ENCODE results near the gene HARBI1. TPM values are rescaled to one million over a fixed set of nuclear protein-coding genes. Genes with fewer than 3 reads are reported as not detected.

HARBI1 gene
- total and polyA plus RNA-seq, 2 of the 4 experiments (the other 2 are of a cell fraction): 2.7 to 5.2 TPM

- in situ Hi-C loops (cut with MboI; ENCODE audit: low sequenced_read_pairs): no loop called here
- H3K4ac ChIP-seq (ENCODE audit: low read depth, low read length): no peak overlapping the region
- H4K8ac ChIP-seq (ENCODE audit: low read depth in 2 of 2, low read length in 2 of 2): no peak overlapping the region
- peaks cover 21% of the 10 kb centered on the region for H3K36me3 ChIP-seq (ENCODE audit: control insufficient read depth, insufficient read depth, low read length)
- ATAC-seq (ENCODE audit: low read depth) (no peak), DNase-seq (no peak)
- peaks cover 16 to 36% of the 10 kb centered on the region in 2 experiments for H3K79me1 ChIP-seq (ENCODE audit: low read depth in 1 of 2, low read length in 2 of 2)
- no peaks in the 10 kb centered on the region for H4K20me1 ChIP-seq (ENCODE audit: insufficient read depth, low read length)
- no peak overlapping the region for H3K14ac ChIP-seq (replicated peaks; ENCODE audit: low read depth, low read length)
- H3K4me2 ChIP-seq (ENCODE audit: low read depth, low read length): no peak overlapping the region
- no peak overlapping the region for H2BK20ac ChIP-seq (ENCODE audit: low read depth, low read length)
- no peaks in the 10 kb centered on the region for H3K9me1 ChIP-seq (ENCODE audit: insufficient read depth, low read length)
- no peak overlapping the region for H2BK15ac ChIP-seq (ENCODE audit: low read depth, low read length)
- H3K4me1 ChIP-seq (ENCODE audit: control insufficient read depth, insufficient read depth, low read length): no peaks in the 10 kb centered on the region
- H3K9ac ChIP-seq (ENCODE audit: low read depth, low read length): no peak overlapping the region
- no peaks in the 10 kb centered on the region for H3K9me3 ChIP-seq (ENCODE audit: control insufficient read depth, insufficient read depth, low read length)
- CTCF ChIA-PET: interaction anchor here (0.6 kb wide), 1 partner anchor 79 kb away, joined by 5 read pairs; no protein-coding TSS in a partner anchor
- no peak overlapping the region for H3K18ac ChIP-seq (ENCODE audit: low read depth, low read length)
- no peak overlapping the region for H2AK5ac ChIP-seq (ENCODE audit: low read depth, low read length)
- no peak overlapping the region for H2AFZ ChIP-seq (replicated peaks; ENCODE audit: low read length, poor library complexity)
- TF ChIP-seq MAZ (IDR thresholded peaks at IDR 0.05; ENCODE audit: borderline replicate concordance, low read depth, low read length) (no peak), RFX5 (IDR thresholded peaks at IDR 0.05; ENCODE audit: low read depth, low read length) (no peak), MXI1 (IDR thresholded peaks at IDR 0.05; ENCODE audit: borderline replicate concordance, low read depth, low read length) (no peak), FOS (IDR thresholded peaks at IDR 0.05; ENCODE audit: low read depth, low read length) (no peak), MAFK (IDR thresholded peaks at IDR 0.05; ENCODE audit: low read depth, low read length) (no peak), CEBPB (IDR thresholded peaks at IDR 0.05; ENCODE audit: low read depth, low read length) (no peak), BHLHE40 (IDR thresholded peaks at IDR 0.05; ENCODE audit: low read depth, low read length) (no peak), ELK1 (IDR thresholded peaks at IDR 0.05; ENCODE audit: borderline replicate concordance, low read depth, low read length) (no peak), RCOR1 (IDR thresholded peaks at IDR 0.05; ENCODE audit: insufficient replicate concordance, low read length) (no peak), NFE2L2 (IDR thresholded peaks at IDR 0.05; ENCODE audit: low read depth, low read length) (no peak), POLR2A (IDR thresholded peaks at IDR 0.05; ENCODE audit: low read depth, low read length) (no peak), SMC3 (IDR thresholded peaks at IDR 0.05; ENCODE audit: low read depth, low read length) (no peak), RAD21 (IDR thresholded peaks at IDR 0.05; ENCODE audit: low read length) (no peak), USF2 (IDR thresholded peaks at IDR 0.05; ENCODE audit: low read depth, low read length) (no peak), CTCF (conservative IDR thresholded peaks at IDR 0.05; ENCODE audit: low read depth, low read length) (no peak)
- H2AK9ac ChIP-seq (replicated peaks; ENCODE audit: low read depth, low read length, poor library complexity): no peak overlapping the region
- H3K23ac ChIP-seq (ENCODE audit: low read depth, low read length): no peak overlapping the region
- H3K27me3 ChIP-seq (ENCODE audit: control insufficient read depth, insufficient read depth, low read length): no peaks in the 10 kb centered on the region
- H3K27ac ChIP-seq (ENCODE audit: insufficient read depth, low read length): no peak overlapping the region
- no peak overlapping the region for H2BK5ac ChIP-seq (ENCODE audit: low read depth, low read length, poor library complexity, severe bottlenecking)
- dilution Hi-C loops (cut with HindIII; ENCODE audit: low sequenced_read_pairs, unreplicated experiment): no loop called here
- no peak overlapping the region for H2BK120ac ChIP-seq (ENCODE audit: low read depth, low read length)
- H4K91ac ChIP-seq (ENCODE audit: insufficient read depth, low read depth, low read length): no peak overlapping the region
- WGBS, 2 experiments (ENCODE audit: extremely low coverage in 2 of 2, insufficient read length in 1 of 2): 100% methylated on average over 9 of the region's 22 CpGs; no CpG with 5 or more reads in 1 of the 2 experiments
- H3K4me3 ChIP-seq (ENCODE audit: insufficient read depth, low read depth, low read length): no peak overlapping the region
- intact Hi-C loops (cut with micrococcal nuclease): no loop called here
- POLR2A ChIA-PET (ENCODE audit: unreplicated experiment): no interaction called here
- no peak overlapping the region for H4K5ac ChIP-seq (ENCODE audit: low read depth, low read length)
- H3K56ac ChIP-seq (ENCODE audit: extremely low read depth, insufficient read depth, low read length): no peak overlapping the region
- BruUV-seq (replicated peaks): no TSS peak
These were observed 16.5 kb upstream of the HARBI1 start for GRCh38 chr11:46633291-46634217.

Measured in IMR-90 (cell line).